ENCODE data around the gene CCIN. TPM values are rescaled to one million over a fixed set of nuclear protein-coding genes. Genes with fewer than 3 reads are reported as not detected.

CCIN gene
- total and polyA plus RNA-seq, 2 of the 4 experiments (the other 2 are of a cell fraction), result 0.80 to 1.1 TPM

DNA sequence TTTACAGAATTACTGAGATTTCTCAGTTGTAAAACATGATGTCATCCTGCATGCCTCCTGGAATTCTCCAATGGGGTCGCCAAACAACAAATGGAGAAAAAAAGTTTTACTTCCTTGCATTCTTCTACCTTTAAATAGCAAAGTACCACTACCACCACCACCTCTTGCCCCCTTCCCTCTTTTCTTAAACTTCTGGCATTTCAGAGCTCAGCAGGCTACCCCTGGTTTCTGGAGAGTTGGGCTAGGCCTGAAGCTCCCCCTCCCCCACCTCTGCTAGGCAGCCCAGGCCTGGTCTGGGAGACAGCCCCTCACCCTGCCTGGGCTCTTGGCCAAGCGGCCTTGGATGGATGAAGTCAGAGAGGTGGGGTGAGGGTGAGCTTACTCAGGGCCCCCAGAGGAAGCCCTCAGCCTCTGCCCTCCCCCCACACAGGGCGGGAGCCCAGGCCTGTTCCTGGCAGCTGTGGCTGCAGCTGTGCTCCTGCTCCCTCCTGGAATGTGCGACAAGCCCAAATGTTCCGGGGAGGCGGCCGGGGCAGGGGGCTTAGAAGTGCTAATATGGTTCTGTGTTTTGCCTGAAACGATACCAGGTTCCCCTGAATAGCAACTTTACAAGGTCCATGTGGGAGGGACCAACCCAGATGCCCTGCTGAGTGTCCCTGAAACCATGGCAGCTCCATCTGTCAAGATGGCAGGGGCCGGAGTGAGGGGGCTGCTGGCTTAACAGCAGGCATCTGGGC lies 6.0 kb upstream of the CCIN start:
- no peaks in the 10 kb centered on the region for H3K9me3 ChIP-seq (ENCODE audit: control insufficient read depth, insufficient read depth, low read length)
- ChIA-PET CTCF (interaction anchor here (1.0 to 1.1 kb wide), 3 partner anchors 27 to 154 kb away, joined by 3 to 5 read pairs (median 3); partner anchors contain the start of gene CLTA), POLR2A (ENCODE audit: unreplicated experiment) (interaction anchor here (0.6 to 1.0 kb wide), 2 partner anchors 14 to 29 kb away, joined by 3 read pairs; no protein-coding TSS in a partner anchor)
- intact Hi-C loops (cut with micrococcal nuclease) (loop anchor here (2.0 kb wide), 1 partner anchor 26 kb away; the partner anchor contains the start of gene GLIPR2), in situ Hi-C loops (cut with MboI; ENCODE audit: low sequenced_read_pairs) (no loop called here), dilution Hi-C loops (cut with HindIII; ENCODE audit: low sequenced_read_pairs, unreplicated experiment) (no loop called here)
- peak overlapping the region; percentile 63 for H3K27ac ChIP-seq (ENCODE audit: insufficient read depth, low read length)
- H4K20me1 ChIP-seq (ENCODE audit: insufficient read depth, low read length), result no peaks in the 10 kb centered on the region
- no peaks in the 10 kb centered on the region for H3K27me3 ChIP-seq (ENCODE audit: control insufficient read depth, insufficient read depth, low read length)
- peak overlapping the region; percentile 95 for H2BK15ac ChIP-seq (ENCODE audit: low read depth, low read length)
- H3K14ac ChIP-seq (replicated peaks; ENCODE audit: low read depth, low read length), result peak overlapping the region; percentile 87
- H3K36me3 ChIP-seq (ENCODE audit: control insufficient read depth, insufficient read depth, low read length), result peaks cover 10% of the 10 kb centered on the region
- peak overlapping the region; percentile 80 for H2AK9ac ChIP-seq (replicated peaks; ENCODE audit: low read depth, low read length, poor library complexity)
- peak overlapping the region; percentile 68 for H3K18ac ChIP-seq (ENCODE audit: low read depth, low read length)
- BruUV-seq (replicated peaks), result no TSS peak
- H2BK120ac ChIP-seq (ENCODE audit: low read depth, low read length), result peak overlapping the region; percentile 89
- H2BK20ac ChIP-seq (ENCODE audit: low read depth, low read length), result peak overlapping the region; percentile 91
- H4K5ac ChIP-seq (ENCODE audit: low read depth, low read length), result peak overlapping the region; percentile 27
- peaks cover 39% of the 10 kb centered on the region for H3K9me1 ChIP-seq (ENCODE audit: insufficient read depth, low read length)
- TF ChIP-seq FOS (IDR thresholded peaks at IDR 0.05; ENCODE audit: low read depth, low read length), result no peak
- peak; percentile 81; the same call in 1 of the 2 replicates for TF ChIP-seq MAZ (IDR thresholded peaks at IDR 0.05; ENCODE audit: borderline replicate concordance, low read depth, low read length)
- H3K4me3 ChIP-seq (ENCODE audit: insufficient read depth, low read depth, low read length), result no peak overlapping the region
- peak overlapping the region; percentile 78 for H2BK5ac ChIP-seq (ENCODE audit: low read depth, low read length, poor library complexity, severe bottlenecking)
- DNase-seq (peak; percentile 86), ATAC-seq (ENCODE audit: low read depth) (peak; percentile 56)
- peaks cover 31% of the 10 kb centered on the region for H3K4me1 ChIP-seq (ENCODE audit: control insufficient read depth, insufficient read depth, low read length)
- WGBS, 2 experiments (ENCODE audit: extremely low coverage in 2 of 2, insufficient read length in 1 of 2), result 4% methylated on average over 5 of the region's 9 CpGs; no CpG with 5 or more reads in 1 of the 2 experiments
- peak overlapping the region; percentile 87 for H2AK5ac ChIP-seq (ENCODE audit: low read depth, low read length)
- H3K56ac ChIP-seq (ENCODE audit: extremely low read depth, insufficient read depth, low read length), result peak overlapping the region; percentile 77; the same call in 1 of the 2 replicates
- peak overlapping the region; percentile 15; the same call in 1 of the 2 replicates for H3K9ac ChIP-seq (ENCODE audit: low read depth, low read length)
- H3K79me1 ChIP-seq (ENCODE audit: low read depth in 1 of 2, low read length in 2 of 2), result peaks cover 0 to 20% of the 10 kb centered on the region in 2 experiments; a peak in 2 of 4 replicates
- peak overlapping the region; percentile 86 for H3K23ac ChIP-seq (ENCODE audit: low read depth, low read length)
- peak overlapping the region; percentile 78 to 96 for H4K8ac ChIP-seq (ENCODE audit: low read depth in 2 of 2, low read length in 2 of 2)
- H3K4ac ChIP-seq (ENCODE audit: low read depth, low read length), result peak overlapping the region; percentile 91
- H3K4me2 ChIP-seq (ENCODE audit: low read depth, low read length), result no peak overlapping the region
- H2AFZ ChIP-seq (replicated peaks; ENCODE audit: low read length, poor library complexity), result peak overlapping the region; percentile 83
- H4K91ac ChIP-seq (ENCODE audit: insufficient read depth, low read depth, low read length), result peak overlapping the region; percentile 88
